22Rv1 (cell line): Measurements from ENCODE around the gene GALNT7.

Experiments used
- H3K27ac ChIP-seq: fragments of 450-650 bp; 2 replicates; pipeline ENCODE4 v1.5.1; 2017
- CTCF ChIP-seq: fragments of 450-650 bp; IDR thresholded peaks from 2 replicates; pipeline ENCODE4 v1.5.1; 2017; ENCODE audit warnings: mild to moderate bottlenecking
- ZFX ChIP-seq: fragments of 450-650 bp; IDR thresholded peaks from 2 replicates; pipeline ENCODE4 v1.6.1; 2017; ENCODE audit warnings: antibody characterized with exemption, borderline replicate concordance

GALNT7 gene

DNA sequence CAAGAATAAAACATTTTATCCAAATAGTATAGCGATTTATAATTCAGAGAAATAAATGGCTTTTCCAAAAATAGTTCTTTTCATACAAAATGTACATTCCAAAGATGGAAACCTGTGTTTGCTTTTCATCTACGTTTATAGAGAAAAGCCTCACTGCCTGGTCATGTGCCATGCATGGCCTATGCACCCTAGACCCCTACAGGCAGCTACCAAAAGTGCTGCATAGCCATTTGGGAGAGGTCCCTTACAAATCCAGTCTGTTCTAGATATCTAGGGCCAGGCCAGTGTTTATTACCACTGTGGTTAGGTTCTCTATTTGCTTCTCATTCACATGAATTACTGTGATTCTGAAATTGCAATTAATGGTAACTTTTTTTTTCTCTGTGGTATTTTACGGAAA, 148.4 kb downstream of the GALNT7 start:
- TF ChIP-seq CTCF, result peak; percentile 20; the same call in 1 of the 2 replicates
- no peak for TF ChIP-seq ZFX

GRCh38 chr4:173318240-173318639, 149.6 kb downstream of the GALNT7 start:
- H3K27ac ChIP-seq, result peak overlapping the region; percentile 97
- TF ChIP-seq ZFX (no peak), CTCF (no peak)

More for the DNA sequence above, 148.4 kb downstream of the GALNT7 start:
- peak overlapping the region; percentile 97 for H3K27ac ChIP-seq

- TF ChIP-seq CTCF (no peak; the same call in 1 of the 2 replicates), ZFX (no peak)
- H3K27ac ChIP-seq, result peak overlapping the region; percentile 97
Observed at GRCh38 chr4:173318648-173319211, 150.1 kb downstream of the GALNT7 start.

GRCh38 chr4:173319696-173320095, 151.1 kb downstream of the GALNT7 start:
- H3K27ac ChIP-seq, result peak overlapping the region; percentile 97
- TF ChIP-seq ZFX (no peak), CTCF (no peak)

GRCh38 chr4:173325007-173325736, 156.6 kb downstream of the GALNT7 start:
- TF ChIP-seq CTCF (no peak), ZFX (no peak)

DNA sequence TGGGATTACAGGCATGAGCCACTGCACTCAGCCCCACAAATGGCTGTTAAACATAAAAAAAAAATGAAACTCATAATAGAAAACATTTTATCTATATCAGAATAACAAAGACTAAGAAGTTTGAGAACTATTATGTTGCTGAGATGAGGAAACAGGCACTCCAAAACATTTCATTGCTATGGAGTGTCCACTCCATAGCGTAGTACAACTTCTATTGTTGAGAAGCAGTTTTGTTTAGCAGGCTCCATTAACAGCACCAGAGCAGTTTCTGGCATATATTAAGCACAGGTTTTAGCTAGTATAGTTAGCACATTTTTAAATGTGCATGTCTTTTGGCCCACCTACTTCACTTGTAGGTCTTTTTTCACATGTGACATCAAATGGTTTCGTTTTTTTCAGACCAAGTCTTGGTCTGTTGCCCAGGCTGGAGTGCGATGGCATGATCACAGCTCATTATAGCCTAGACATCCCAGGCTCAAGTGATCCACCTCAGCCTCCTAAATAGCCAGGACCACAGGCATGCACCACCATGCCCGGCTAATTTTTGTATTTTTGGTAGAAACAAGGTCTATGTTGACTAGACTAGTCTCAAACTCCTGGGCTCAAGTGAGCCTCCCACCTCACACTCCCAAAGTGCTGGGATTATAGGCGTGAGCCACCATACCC, 159.8 kb downstream of the GALNT7 start:
- H3K27ac ChIP-seq, result peak overlapping the region; percentile 97
- TF ChIP-seq ZFX (no peak), CTCF (no peak)

More at GRCh38 chr4:173325007-173325736, 156.6 kb downstream of the GALNT7 start:
- H3K27ac ChIP-seq, result peak overlapping the region; percentile 97

GRCh38 chr4:173330590-173330989, 162.0 kb downstream of the GALNT7 start:
- H3K27ac ChIP-seq, result peak overlapping the region; percentile 97
- no peak for TF ChIP-seq CTCF
- TF ChIP-seq ZFX, result no peak
